T-cell (primary cell): ENCODE data around the gene SLC43A2. TPM values are rescaled to one million over a fixed set of nuclear protein-coding genes. Genes with fewer than 3 reads are reported as not detected.
"Not testable (repeated sequence)": the region's sequence is repeated elsewhere in the genome, so short reads cannot be mapped to it uniquely, and the experiment has no call there.

Source experiments
- ATAC-seq, 4 experiments: fragments of 200-7000 bp in 3 of 4; fragments of 150-1000 bp in 1 of 4; cut with Tn5 transposase; replicated peaks in 1 of 4; 1 replicate in 3 of 4; 2 replicates in 1 of 4; pipeline ENCODE4 v1.10.0; 2021; ENCODE audit warnings: moderate library complexity in 3 of 4, mild to moderate bottlenecking in 2 of 4, moderate number of reproducible peaks in 1 of 4
- CTCF ChIA-PET, 2 donors: fragments of 300-600 bp; sonication (Branson Sonifier 250); formaldehyde crosslinking; loops; one replicate each; lab custom pipeline; 2022; ENCODE audit warnings: antibody characterized with exemption in 2 of 2; lab: Charles Lee
- POLR2A ChIA-PET, 2 donors: fragments of 300-600 bp; sonication (Branson Sonifier 250); formaldehyde crosslinking; loops; one replicate each; lab custom pipeline; 2022; ENCODE audit warnings: antibody characterized with exemption in 2 of 2; lab: Charles Lee
- DNase-seq, 35 experiments: peaks; one replicate each; pipeline versions ENCODE4 v3.0.0 to v3.0.0-alpha.2; 2013 to 2023
- H3K27ac ChIP-seq: one replicate; pipeline ENCODE4 v1.5.1; 2013; ENCODE audit warnings: low read length
- H3K27me3 ChIP-seq, 2 experiments: replicated peaks in 1 of 2; 1 replicate in 1 of 2; 2 replicates in 1 of 2; pipeline versions ENCODE4 v1.6.1 to v1.7.0; 2013; ENCODE audit warnings: low read length in 1 of 2, mixed read lengths in 1 of 2; ENCODE audit not compliant: control insufficient read depth in 2 of 2, insufficient read depth in 2 of 2; ENCODE audit errors: extremely low read depth in 1 of 2
- H3K36me3 ChIP-seq, 2 donors: 1 replicate in 1 of 2; 2 replicates in 1 of 2; pipeline versions ENCODE4 v1.6.1 to v1.7.0; 2013; ENCODE audit warnings: low read length in 1 of 2; ENCODE audit not compliant: control insufficient read depth in 2 of 2, insufficient read depth in 1 of 2; ENCODE audit errors: extremely low read depth in 1 of 2
- H3K4me1 ChIP-seq, 2 experiments: 1 replicate in 1 of 2; 2 replicates in 1 of 2; pipeline versions ENCODE4 v1.6.1 to v1.7.0; 2013; ENCODE audit warnings: low read length in 2 of 2, mixed read lengths in 1 of 2; ENCODE audit not compliant: insufficient read depth in 2 of 2, control insufficient read depth in 1 of 2; ENCODE audit errors: extremely low read depth in 1 of 2
- H3K4me3 ChIP-seq, 2 donors: 1 replicate in 1 of 2; 2 replicates in 1 of 2; pipeline versions ENCODE4 v1.5.1 to v1.7.0; 2013; ENCODE audit warnings: mild to moderate bottlenecking in 2 of 2, low read length in 1 of 2, moderate library complexity in 1 of 2; ENCODE audit not compliant: control insufficient read depth in 1 of 2; ENCODE audit errors: extremely low read depth in 1 of 2
- H3K9me3 ChIP-seq: 2 replicates; pipeline ENCODE4 v1.7.0; 2013
- H3K27ac Mint-ChIP-seq, 2 donors: one replicate each; pipeline ENCODE4 v1.8.0; 2020 to 2021; ENCODE audit warnings: mild to moderate bottlenecking in 2 of 2, mixed read lengths in 2 of 2
- H3K27me3 Mint-ChIP-seq, 2 donors: one replicate each; pipeline ENCODE4 v1.8.0; 2021 to 2022; ENCODE audit warnings: mixed read lengths in 2 of 2
- H3K36me3 Mint-ChIP-seq: one replicate; pipeline ENCODE4 v1.8.0; 2021; ENCODE audit warnings: mixed read lengths
- H3K4me1 Mint-ChIP-seq, 3 donors: one replicate each; pipeline ENCODE4 v1.8.0; 2020 to 2022; ENCODE audit warnings: mixed read lengths in 3 of 3, mild to moderate bottlenecking in 1 of 3
- H3K4me3 Mint-ChIP-seq, 3 donors: one replicate each; pipeline ENCODE4 v1.8.0; 2020 to 2022; ENCODE audit warnings: mild to moderate bottlenecking in 3 of 3, mixed read lengths in 3 of 3, moderate library complexity in 3 of 3
- H3K9me3 Mint-ChIP-seq, 3 donors: one replicate each; pipeline ENCODE4 v1.8.0; 2020 to 2022; ENCODE audit warnings: mixed read lengths in 3 of 3
- WGBS: methylation state at CpG from one replicate; pipeline ENCODE4 v1.1.5; 2013; ENCODE audit warnings: missing lambda C conversion rate; ENCODE audit not compliant: insufficient coverage; 5-methylcytosine and 5-hydroxymethylcytosine counted together
- total RNA-seq, 35 experiments: library from RNA in 6 of 35; stranded (reverse) in 6 of 35; fragments of 120-200 nt in 1 of 35; gene quantifications; one replicate each; pipeline versions ENCODE4 v1.2.1 to v1.2.4 and lab custom pipeline; 2013 to 2026

SLC43A2 gene
- total RNA-seq, 5 donors from 2014 or later (not counting 1 experiment from before 2014, with no cell fraction given), result 3.8 to 14.7 (median 7.8) TPM

GRCh38 chr17:1532836-1533602, 95.6 kb downstream of the SLC43A2 start:
- no peak overlapping the region for H3K27ac Mint-ChIP-seq
- no peak overlapping the region for H3K4me3 ChIP-seq
- no peaks in the 10 kb centered on the region for H3K27me3 Mint-ChIP-seq
- H3K4me3 Mint-ChIP-seq, result no peak overlapping the region
- H3K9me3 ChIP-seq, result no peaks in the 10 kb centered on the region
- DNase-seq (peak in 34 of 35 experiments; percentile 15 to 70 (median 44)), ATAC-seq (peak; percentile 57 to 92 (median 77))
- peaks cover 0 to 12% (median 2%) of the 10 kb centered on the region in 3 donors for H3K4me1 Mint-ChIP-seq
- CTCF ChIA-PET, result interaction anchor here (0.5 to 2.3 kb wide), 6 partner anchors 17 to 200 kb away, joined by 3 to 39 read pairs (median 5); partner anchors contain the start of gene INPP5K (in 1 of the 2)
- H3K36me3 Mint-ChIP-seq, result peaks cover 27% of the 10 kb centered on the region
- H3K9me3 Mint-ChIP-seq, result no peaks in the 10 kb centered on the region
- POLR2A ChIA-PET, result interaction anchor here in 1 of 2 donors (0.6 kb wide), 1 partner anchor 273 kb away, joined by 5 read pairs; no protein-coding TSS in a partner anchor
- no peaks in the 10 kb centered on the region for H3K27me3 ChIP-seq
- H3K4me1 ChIP-seq, result no peaks in the 10 kb centered on the region
- no peak overlapping the region for H3K27ac ChIP-seq
- WGBS, result 91% methylated on average over 6 of the region's 10 CpGs
- H3K36me3 ChIP-seq, result peaks cover 9 to 42% of the 10 kb centered on the region in 2 donors

- H3K27me3 ChIP-seq, result no peaks in the 10 kb centered on the region
- no CpG with 5 or more reads among the region's 2 CpGs for WGBS
- no peak overlapping the region for H3K4me3 ChIP-seq
- H3K36me3 ChIP-seq, result peaks cover 7 to 31% of the 10 kb centered on the region in 2 donors
- ATAC-seq (no peak), DNase-seq (no peak)
- POLR2A ChIA-PET, result no interaction called here
- H3K9me3 Mint-ChIP-seq, result no peaks in the 10 kb centered on the region
- H3K36me3 Mint-ChIP-seq, result peaks cover 29% of the 10 kb centered on the region
- H3K27ac Mint-ChIP-seq, result no peak overlapping the region
- peaks cover 2 to 14% of the 10 kb centered on the region in 2 experiments for H3K4me1 ChIP-seq
- no peak overlapping the region for H3K27ac ChIP-seq
- H3K4me3 Mint-ChIP-seq, result no peak overlapping the region
- H3K9me3 ChIP-seq, result no peaks in the 10 kb centered on the region
- no peaks in the 10 kb centered on the region for H3K27me3 Mint-ChIP-seq
- H3K4me1 Mint-ChIP-seq, result peaks cover 14 to 28% (median 21%) of the 10 kb centered on the region in 3 donors
- CTCF ChIA-PET, result no interaction called here
These were observed 98.8 kb downstream of the SLC43A2 start for GRCh38 chr17:1529863-1530262.

- Mint-ChIP-seq H3K36me3 (peaks cover 22% of the 10 kb centered on the region), H3K27ac (peak overlapping the region; percentile 78 to 83), H3K4me3 (peak overlapping the region in 1 of 3 donors; percentile 53), H3K4me1 (peaks cover 14 to 19% (median 17%) of the 10 kb centered on the region in 3 donors)
- no CpG with 5 or more reads among the region's 4 CpGs for WGBS
- H3K4me3 ChIP-seq, H3K27me3 Mint-ChIP-seq, H3K9me3 ChIP-seq, POLR2A ChIA-PET, H3K27me3 ChIP-seq, H3K9me3 Mint-ChIP-seq: not testable (repeated sequence)
- peak; percentile 43 to 82 (median 76) for ATAC-seq
- DNase-seq, result peak in 4 of 35 experiments; percentile 4 to 44 (median 10)
- peaks cover 12 to 14% of the 10 kb centered on the region in 2 donors for H3K36me3 ChIP-seq
- CTCF ChIA-PET, result interaction anchor here in 1 of 2 donors (1.0 kb wide), 1 partner anchor 161 kb away, joined by 3 read pairs; no protein-coding TSS in a partner anchor
- H3K27ac ChIP-seq, result peak overlapping the region; percentile 44
- peaks cover 2 to 14% of the 10 kb centered on the region in 2 experiments for H3K4me1 ChIP-seq
These were observed 101.8 kb downstream of the SLC43A2 start for GRCh38 chr17:1526876-1527275.

- Histone ChIP-seq H3K4me3 (no peak overlapping the region), H3K27ac (no peak overlapping the region), H3K36me3 (peaks cover 9 to 19% of the 10 kb centered on the region in 2 donors), H3K9me3 (no peaks in the 10 kb centered on the region), H3K27me3 (no peaks in the 10 kb centered on the region), H3K4me1 (peaks cover 2 to 14% of the 10 kb centered on the region in 2 experiments)
- H3K27me3 Mint-ChIP-seq, result no peaks in the 10 kb centered on the region
- peaks cover 17 to 23% (median 17%) of the 10 kb centered on the region in 3 donors for H3K4me1 Mint-ChIP-seq
- DNase-seq (no peak), ATAC-seq (no peak)
- no peaks in the 10 kb centered on the region for H3K9me3 Mint-ChIP-seq
- POLR2A ChIA-PET, result no interaction called here
- no peak overlapping the region for H3K4me3 Mint-ChIP-seq
- H3K27ac Mint-ChIP-seq, result no peak overlapping the region
- 100% methylated on average over 5 of the region's 5 CpGs for WGBS
- CTCF ChIA-PET, result no interaction called here
- peaks cover 24% of the 10 kb centered on the region for H3K36me3 Mint-ChIP-seq
These were observed 106.0 kb downstream of the SLC43A2 start for GRCh38 chr17:1522626-1523025.

GRCh38 chr17:1521086-1521640, 107.5 kb downstream of the SLC43A2 start:
- H3K27me3 Mint-ChIP-seq, result no peaks in the 10 kb centered on the region
- peaks cover 9 to 19% of the 10 kb centered on the region in 2 donors for H3K36me3 ChIP-seq
- no peak overlapping the region for H3K27ac ChIP-seq
- no peak overlapping the region for H3K27ac Mint-ChIP-seq
- H3K36me3 Mint-ChIP-seq, result peaks cover 24% of the 10 kb centered on the region
- H3K4me3 Mint-ChIP-seq, result no peak overlapping the region
- POLR2A ChIA-PET, result no interaction called here
- CTCF ChIA-PET, result no interaction called here
- DNase-seq (no peak), ATAC-seq (no peak)
- no peaks in the 10 kb centered on the region for H3K9me3 ChIP-seq
- peaks cover 0 to 10% of the 10 kb centered on the region in 2 experiments for H3K4me1 ChIP-seq
- H3K9me3 Mint-ChIP-seq, result no peaks in the 10 kb centered on the region
- 100% methylated on average over 6 of the region's 10 CpGs for WGBS
- H3K4me1 Mint-ChIP-seq, result peaks cover 4 to 13% (median 8%) of the 10 kb centered on the region in 3 donors
- no peak overlapping the region for H3K4me3 ChIP-seq
- H3K27me3 ChIP-seq, result no peaks in the 10 kb centered on the region

GRCh38 chr17:1519678-1520077, 109.0 kb downstream of the SLC43A2 start:
- Histone ChIP-seq H3K36me3 (peaks cover 9 to 17% of the 10 kb centered on the region in 2 donors), H3K4me3 (no peak overlapping the region), H3K27me3 (no peaks in the 10 kb centered on the region), H3K9me3 (no peaks in the 10 kb centered on the region), H3K4me1 (peaks cover 5 to 23% of the 10 kb centered on the region in 2 experiments), H3K27ac (no peak overlapping the region)
- ChIA-PET CTCF (no interaction called here), POLR2A (interaction anchor here in 1 of 2 donors (0.6 kb wide), 1 partner anchor 141 kb away, joined by 3 read pairs; no protein-coding TSS in a partner anchor)
- no peak overlapping the region for H3K4me3 Mint-ChIP-seq
- 90% methylated on average over 4 of the region's 7 CpGs for whole genome bisulfite sequencing
- no peak for DNase-seq
- no peaks in the 10 kb centered on the region for H3K27me3 Mint-ChIP-seq
- ATAC-seq, result no peak
- H3K27ac Mint-ChIP-seq, result no peak overlapping the region
- H3K9me3 Mint-ChIP-seq, result no peaks in the 10 kb centered on the region
- peaks cover 13 to 20% (median 16%) of the 10 kb centered on the region in 3 donors for H3K4me1 Mint-ChIP-seq
- peaks cover 18% of the 10 kb centered on the region for H3K36me3 Mint-ChIP-seq
